DMS153 treated with DMSO at 0.1 percent for 48 hours (cell line): ENCODE results near the gene UTP11.
"Not testable (repeated sequence)": the region's sequence is repeated elsewhere in the genome, so short reads cannot be mapped to it uniquely, and the experiment has no call there.

ENCODE experiments used
- DNase-seq: peaks from one replicate; lab custom pipeline; 2025; ENCODE audit not compliant: unreplicated experiment; lab: John Stamatoyannopoulos, UW

The UTP11 gene

GRCh38 chr1:38027201-38028104 is 14.9 kb downstream of the UTP11 start:
- peak; percentile 21 for DNase-seq

GRCh38 chr1:38028105-38028591 is 15.6 kb downstream of the UTP11 start:
- no peak for DNase-seq

- no peak for DNase-seq
Measured at GRCh38 chr1:38028671-38029070, 16.1 kb downstream of the UTP11 start.

GRCh38 chr1:38029081-38029681 is 16.6 kb downstream of the UTP11 start:
- DNase-seq, result peak; percentile 54

- peak; percentile 39 for DNase-seq
Measured at GRCh38 chr1:38029685-38030511, 17.4 kb downstream of the UTP11 start.

- no peak for DNase-seq
Measured at GRCh38 chr1:38030596-38031512, 18.3 kb downstream of the UTP11 start.

GRCh38 chr1:38031513-38031866 is 19.0 kb downstream of the UTP11 start:
- DNase-seq, result no peak

GRCh38 chr1:38032992-38033391 is 20.5 kb downstream of the UTP11 start:
- DNase-seq, result not testable (repeated sequence)

GRCh38 chr1:38034871-38035270 is 22.3 kb downstream of the UTP11 start:
- no peak for DNase-seq

GRCh38 chr1:38037221-38037939 is 24.8 kb downstream of the UTP11 start:
- no peak for DNase-seq

GRCh38 chr1:38038861-38039260 is 26.3 kb downstream of the UTP11 start:
- DNase-seq, result no peak

GRCh38 chr1:38039331-38040088 is 27.0 kb downstream of the UTP11 start:
- DNase-seq, result no peak

- no peak for DNase-seq
Measured at GRCh38 chr1:38041936-38042834, 29.7 kb downstream of the UTP11 start.

- no peak for DNase-seq
Measured at GRCh38 chr1:38043036-38043747, 30.7 kb downstream of the UTP11 start.

- DNase-seq, result no peak
Measured at GRCh38 chr1:38044221-38045215, 32.0 kb downstream of the UTP11 start.
